ENCODE measurements around the gene EGFR.

DNA sequence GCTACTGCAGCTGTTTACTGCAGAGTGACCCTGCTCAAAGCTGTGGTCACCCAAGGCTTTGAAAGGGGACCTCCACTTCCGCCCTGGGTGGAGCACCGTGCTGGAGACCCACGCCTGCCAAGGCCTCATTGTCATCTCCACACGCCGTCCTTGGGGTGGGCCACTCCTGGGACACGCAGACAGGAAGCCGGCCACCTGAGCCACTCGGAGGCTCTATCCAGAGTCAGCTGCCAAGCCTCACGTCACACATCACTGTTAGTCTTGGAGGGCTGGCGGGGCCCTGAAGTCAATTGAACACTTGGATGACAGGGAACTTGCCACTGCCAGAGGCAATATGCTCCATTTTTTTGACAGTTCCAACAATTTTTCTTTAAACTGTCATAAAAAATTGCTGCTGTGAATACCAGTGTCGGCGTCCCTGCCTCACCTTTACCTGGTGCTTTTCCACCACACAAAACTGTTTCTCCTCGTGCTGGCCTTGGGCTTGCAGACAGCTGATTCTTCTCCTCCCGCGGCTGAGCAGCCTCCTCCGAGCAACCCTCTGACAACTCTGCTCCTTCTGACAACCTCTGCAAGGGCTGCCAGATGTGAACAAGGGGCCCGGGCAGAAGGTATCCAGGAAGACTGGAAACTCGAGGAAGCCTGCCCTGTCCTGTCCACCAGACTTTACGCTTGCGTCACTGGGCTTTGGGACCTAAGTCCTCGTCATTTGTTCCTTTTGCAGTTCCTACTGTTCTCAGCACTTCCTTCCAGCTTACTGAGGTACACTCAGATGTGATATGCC, 81.9 kb downstream of the EGFR start:
- TF ChIP-seq, protein P1, sequence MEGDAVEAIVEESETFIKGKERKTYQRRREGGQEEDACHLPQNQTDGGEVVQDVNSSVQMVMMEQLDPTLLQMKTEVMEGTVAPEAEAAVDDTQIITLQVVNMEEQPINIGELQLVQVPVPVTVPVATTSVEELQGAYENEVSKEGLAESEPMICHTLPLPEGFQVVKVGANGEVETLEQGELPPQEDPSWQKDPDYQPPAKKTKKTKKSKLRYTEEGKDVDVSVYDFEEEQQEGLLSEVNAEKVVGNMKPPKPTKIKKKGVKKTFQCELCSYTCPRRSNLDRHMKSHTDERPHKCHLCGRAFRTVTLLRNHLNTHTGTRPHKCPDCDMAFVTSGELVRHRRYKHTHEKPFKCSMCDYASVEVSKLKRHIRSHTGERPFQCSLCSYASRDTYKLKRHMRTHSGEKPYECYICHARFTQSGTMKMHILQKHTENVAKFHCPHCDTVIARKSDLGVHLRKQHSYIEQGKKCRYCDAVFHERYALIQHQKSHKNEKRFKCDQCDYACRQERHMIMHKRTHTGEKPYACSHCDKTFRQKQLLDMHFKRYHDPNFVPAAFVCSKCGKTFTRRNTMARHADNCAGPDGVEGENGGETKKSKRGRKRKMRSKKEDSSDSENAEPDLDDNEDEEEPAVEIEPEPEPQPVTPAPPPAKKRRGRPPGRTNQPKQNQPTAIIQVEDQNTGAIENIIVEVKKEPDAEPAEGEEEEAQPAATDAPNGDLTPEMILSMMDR (IDR thresholded peaks at IDR 0.05), result no peak
- TF ChIP-seq POLR2A (IDR thresholded peaks at IDR 0.05), result no peak

Measured in heart left ventricle (tissue), 13 donors.